HepG2 (cell line): ENCODE results near the gene CBX2. TPM values are rescaled to one million over a fixed set of nuclear protein-coding genes. Genes with fewer than 3 reads are reported as not detected.

ENCODE experiments used
- AHDC1 ChIP-seq: sonication (generic); formaldehyde crosslinking; IDR thresholded peaks from 2 replicates; pipeline ENCODE4 v1.5.1; 2020; ENCODE audit warnings: mild to moderate bottlenecking, missing genetic modification reagents, borderline replicate concordance
- BRCA1 ChIP-seq: sonication (generic); formaldehyde crosslinking; IDR thresholded peaks from 2 replicates; pipeline ENCODE4 v1.4.0; 2020; ENCODE audit warnings: missing genetic modification reagents
- DPF2 ChIP-seq: sonication (generic); formaldehyde crosslinking; IDR thresholded peaks from 2 replicates; pipeline ENCODE4 v1.4.0; 2020; ENCODE audit warnings: mild to moderate bottlenecking, low read depth, missing genetic modification reagents, borderline replicate concordance
- FOXO1 ChIP-seq: sonication (generic); formaldehyde crosslinking; IDR thresholded peaks from 2 replicates; pipeline ENCODE4 v1.4.0; 2020; ENCODE audit warnings: missing genetic modification reagents
- GLI4 ChIP-seq: sonication (generic); formaldehyde crosslinking; IDR thresholded peaks from 2 replicates; pipeline ENCODE4 v1.5.1; 2020; ENCODE audit warnings: missing genetic modification reagents, mild to moderate bottlenecking, moderate library complexity, borderline replicate concordance
- NCOA2 ChIP-seq: sonication (generic); formaldehyde crosslinking; IDR thresholded peaks from 2 replicates; pipeline ENCODE4 v1.8.0; 2022; ENCODE audit warnings: inconsistent platforms
- PHF21A ChIP-seq: sonication (generic); formaldehyde crosslinking; IDR thresholded peaks from 2 replicates; pipeline ENCODE4 v1.5.0; 2020; ENCODE audit warnings: mild to moderate bottlenecking, missing genetic modification reagents
- RAD21 ChIP-seq: fragments of 450-650 bp; formaldehyde crosslinking; IDR thresholded peaks from 2 replicates; pipeline ENCODE4 v1.5.0; 2020; ENCODE audit warnings: mild to moderate bottlenecking
- RBFOX2 ChIP-seq: fragments of 200-400 bp; formaldehyde crosslinking; IDR thresholded peaks from 2 replicates; pipeline ENCODE4 v1.6.1; 2017; ENCODE audit warnings: low read depth, mild to moderate bottlenecking, low read length
- TBX2 ChIP-seq: sonication (generic); formaldehyde crosslinking; IDR thresholded peaks from 2 replicates; pipeline ENCODE4 v1.5.0; 2020; ENCODE audit warnings: missing genetic modification reagents, mild to moderate bottlenecking, borderline replicate concordance
- ZFX ChIP-seq: sonication (generic); formaldehyde crosslinking; IDR thresholded peaks from 2 replicates; pipeline ENCODE4 v1.4.0; 2020; ENCODE audit warnings: mild to moderate bottlenecking, low read depth, missing genetic modification reagents, moderate library complexity
- ZNF274 ChIP-seq: sonication (generic); formaldehyde crosslinking; IDR thresholded peaks from 2 replicates; pipeline ENCODE4 v1.5.1; 2020; ENCODE audit warnings: mild to moderate bottlenecking, missing genetic modification reagents
- ZNF292 ChIP-seq: sonication (generic); formaldehyde crosslinking; IDR thresholded peaks from 2 replicates; pipeline ENCODE4 v1.8.1; 2022; ENCODE audit warnings: mild to moderate bottlenecking, low read depth, missing genetic modification reagents, borderline replicate concordance
- ZNF547 ChIP-seq: sonication (generic); formaldehyde crosslinking; IDR thresholded peaks from 2 replicates; pipeline ENCODE4 v1.5.1; 2020; ENCODE audit warnings: mild to moderate bottlenecking, missing genetic modification reagents
- ZNF713 ChIP-seq: sonication (generic); formaldehyde crosslinking; IDR thresholded peaks from 2 replicates; pipeline ENCODE4 v1.4.0; 2020; ENCODE audit warnings: mild to moderate bottlenecking, missing genetic modification reagents
- ZNF75D ChIP-seq: sonication (generic); formaldehyde crosslinking; IDR thresholded peaks from 2 replicates; pipeline ENCODE4 v1.8.1; 2023; ENCODE audit warnings: missing genetic modification reagents, mild to moderate bottlenecking, borderline replicate concordance
- ZNF770 ChIP-seq: sonication (generic); formaldehyde crosslinking; IDR thresholded peaks from 2 replicates; pipeline ENCODE4 v1.5.0; 2020; ENCODE audit warnings: mild to moderate bottlenecking, missing genetic modification reagents
- ZSCAN30 ChIP-seq: sonication (generic); formaldehyde crosslinking; IDR thresholded peaks from 2 replicates; pipeline ENCODE4 v1.5.0; 2020; ENCODE audit warnings: mild to moderate bottlenecking, missing genetic modification reagents
- polyA plus RNA-seq, 8 experiments: library from polyadenylated mRNA; depleted of rRNA in 3 of 8; stranded (reverse) in 7 of 8; unstranded in 1 of 8; fragments of >200 nt; fragmentation: Illumina TruSeq in 4 of 8; extraction: Trizol in 4 of 8; gene quantifications; 2 replicates each; pipeline versions ENCODE4 v1.2.1 to v1.2.3, GENCODE V29; 2011 to 2016; ENCODE audit warnings: low read depth in 4 of 8, missing spikeins in 1 of 8, mixed read lengths in 1 of 8; ENCODE audit not compliant: insufficient read depth in 1 of 8
- total RNA-seq, 5 experiments: library from RNA; depleted of rRNA; stranded (reverse); fragments of >200 nt; fragmentation: Illumina TruSeq; extraction: Trizol; gene quantifications; 2 replicates each; pipeline ENCODE4 v1.2.3, GENCODE V29; 2016; ENCODE audit warnings: low read depth in 1 of 5

The CBX2 gene
- total and polyA plus RNA-seq, 2 of the 13 experiments (the other 11 are each of a cell fraction or from before 2014, with no cell fraction given): 14.5 to 31.1 TPM

GRCh38 chr17:79730769-79731483 is 47.0 kb upstream of the CBX2 start, which contains the start of gene ENPP7 (continued):
- peak; percentile 52; the same call in 1 of the 2 replicates for TF ChIP-seq PHF21A (CRISPR knock-in tag)
- peak; percentile 89 for TF ChIP-seq ZFX (CRISPR knock-in tag)
- TF ChIP-seq ZNF75D (CRISPR knock-in tag): no peak
- 0 out of 2 replicates have a peak, but pooled peaks have one; percentile 34 for TF ChIP-seq NCOA2 (CRISPR knock-in tag)
- TF ChIP-seq FOXO1 (CRISPR knock-in tag): no peak; the same call in 1 of the 2 replicates
- 0 out of 2 replicates have a peak, but pooled peaks have one; percentile 44 for TF ChIP-seq ZNF713 (CRISPR knock-in tag)
- TF ChIP-seq TBX2: peak; percentile 40; the same call in 1 of the 2 replicates
- TF ChIP-seq ZNF274 (CRISPR knock-in tag): 0 out of 2 replicates have a peak, but pooled peaks have one; percentile 70
- no peak for TF ChIP-seq ZNF547 (CRISPR knock-in tag)
- no peak for TF ChIP-seq ZSCAN30 (CRISPR knock-in tag)
- peak; percentile 84 for TF ChIP-seq ZNF770 (CRISPR knock-in tag)
- no peak for TF ChIP-seq RAD21
- TF ChIP-seq RBFOX2: peak; percentile 66
- TF ChIP-seq DPF2 (CRISPR knock-in tag): peak; percentile 53; the same call in 1 of the 2 replicates
- peak; percentile 83 for TF ChIP-seq ZNF292 (CRISPR knock-in tag)
- TF ChIP-seq BRCA1 (CRISPR knock-in tag): no peak
- TF ChIP-seq AHDC1 (CRISPR knock-in tag): no peak
- peak; percentile 23; the same call in 1 of the 2 replicates for TF ChIP-seq GLI4
